ENCODE data around the gene GGNBP2. TPM values are rescaled to one million over a fixed set of nuclear protein-coding genes. Genes with fewer than 3 reads are reported as not detected.
A peak's percentile ranks its signal among the peaks of the same experiment; 100 is the strongest.

Gene GGNBP2, protein sequence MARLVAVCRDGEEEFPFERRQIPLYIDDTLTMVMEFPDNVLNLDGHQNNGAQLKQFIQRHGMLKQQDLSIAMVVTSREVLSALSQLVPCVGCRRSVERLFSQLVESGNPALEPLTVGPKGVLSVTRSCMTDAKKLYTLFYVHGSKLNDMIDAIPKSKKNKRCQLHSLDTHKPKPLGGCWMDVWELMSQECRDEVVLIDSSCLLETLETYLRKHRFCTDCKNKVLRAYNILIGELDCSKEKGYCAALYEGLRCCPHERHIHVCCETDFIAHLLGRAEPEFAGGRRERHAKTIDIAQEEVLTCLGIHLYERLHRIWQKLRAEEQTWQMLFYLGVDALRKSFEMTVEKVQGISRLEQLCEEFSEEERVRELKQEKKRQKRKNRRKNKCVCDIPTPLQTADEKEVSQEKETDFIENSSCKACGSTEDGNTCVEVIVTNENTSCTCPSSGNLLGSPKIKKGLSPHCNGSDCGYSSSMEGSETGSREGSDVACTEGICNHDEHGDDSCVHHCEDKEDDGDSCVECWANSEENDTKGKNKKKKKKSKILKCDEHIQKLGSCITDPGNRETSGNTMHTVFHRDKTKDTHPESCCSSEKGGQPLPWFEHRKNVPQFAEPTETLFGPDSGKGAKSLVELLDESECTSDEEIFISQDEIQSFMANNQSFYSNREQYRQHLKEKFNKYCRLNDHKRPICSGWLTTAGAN
- total RNA-seq: 10 to 100 TPM; 57.3 to 69.8 TPM

DNA sequence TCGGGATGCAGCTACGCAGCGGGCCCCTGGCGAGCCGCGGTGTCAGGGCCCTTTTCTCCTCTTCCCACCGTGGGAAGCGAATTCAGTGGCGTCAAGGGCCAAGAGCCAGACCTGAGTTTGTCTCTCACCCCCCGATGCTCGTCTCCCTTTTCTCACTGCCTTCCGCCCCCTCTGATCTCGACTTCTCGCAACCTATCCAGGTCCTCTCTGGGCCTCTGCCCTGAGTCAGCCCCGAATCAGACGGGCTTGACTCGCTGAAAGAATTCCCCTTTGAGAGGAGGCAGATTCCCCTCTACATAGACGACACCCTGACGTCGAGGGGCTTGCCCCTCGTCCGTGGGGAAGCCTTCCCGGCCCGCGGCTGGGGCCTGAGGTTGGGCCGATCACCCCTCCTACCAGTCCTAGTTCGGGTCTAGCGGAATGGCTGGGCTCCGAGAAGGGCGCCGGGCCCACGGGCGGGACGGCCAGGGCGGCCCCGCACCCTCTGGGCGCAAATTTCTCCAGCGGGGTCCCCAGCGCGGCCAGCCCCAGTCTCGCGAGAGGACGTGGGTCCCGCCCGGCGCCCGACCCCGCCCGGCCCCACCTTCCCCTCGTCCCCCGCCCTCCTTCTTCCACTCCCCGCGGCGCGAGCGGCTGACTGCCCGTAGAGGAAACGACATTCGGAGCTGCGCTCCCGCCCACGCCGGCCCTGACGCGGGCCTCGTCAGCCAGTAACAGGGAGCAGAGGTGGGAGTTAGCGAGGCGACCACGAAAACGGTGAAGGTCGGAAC is at the start of gene GGNBP2:
TSS of gene GGNBP2 (plus strand) at position 613 of the 770 bp plus-strand sequence. CDS start 806 bp downstream, outside the sequence.
- Histone ChIP-seq H3K27ac (peak within 1 kb of the TSS; percentile 99 to 100), H3K36me3 (no peaks in the 10 kb centered on the region), H3K4me3 (peak within 1 kb of the TSS; percentile 100), H3K4me1 (ENCODE audit: control insufficient read depth in 1 of 2, low read depth in 2 of 2) (peaks cover 32 to 46% of the 10 kb centered on the region in 2 donors), H3K27me3 (replicated peaks; ENCODE audit: insufficient read depth) (no peaks in the 10 kb centered on the region), H3K9me3 (no peaks in the 10 kb centered on the region)
- ATAC-seq (ENCODE audit: insufficient number of reproducible peaks, low FRiP score, low read depth): peak; percentile 85
- TF ChIP-seq, protein P1, sequence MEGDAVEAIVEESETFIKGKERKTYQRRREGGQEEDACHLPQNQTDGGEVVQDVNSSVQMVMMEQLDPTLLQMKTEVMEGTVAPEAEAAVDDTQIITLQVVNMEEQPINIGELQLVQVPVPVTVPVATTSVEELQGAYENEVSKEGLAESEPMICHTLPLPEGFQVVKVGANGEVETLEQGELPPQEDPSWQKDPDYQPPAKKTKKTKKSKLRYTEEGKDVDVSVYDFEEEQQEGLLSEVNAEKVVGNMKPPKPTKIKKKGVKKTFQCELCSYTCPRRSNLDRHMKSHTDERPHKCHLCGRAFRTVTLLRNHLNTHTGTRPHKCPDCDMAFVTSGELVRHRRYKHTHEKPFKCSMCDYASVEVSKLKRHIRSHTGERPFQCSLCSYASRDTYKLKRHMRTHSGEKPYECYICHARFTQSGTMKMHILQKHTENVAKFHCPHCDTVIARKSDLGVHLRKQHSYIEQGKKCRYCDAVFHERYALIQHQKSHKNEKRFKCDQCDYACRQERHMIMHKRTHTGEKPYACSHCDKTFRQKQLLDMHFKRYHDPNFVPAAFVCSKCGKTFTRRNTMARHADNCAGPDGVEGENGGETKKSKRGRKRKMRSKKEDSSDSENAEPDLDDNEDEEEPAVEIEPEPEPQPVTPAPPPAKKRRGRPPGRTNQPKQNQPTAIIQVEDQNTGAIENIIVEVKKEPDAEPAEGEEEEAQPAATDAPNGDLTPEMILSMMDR (IDR thresholded peaks at IDR 0.05): no peak
- DNase-seq (ENCODE audit: low spot score): peak; percentile 60

DNA sequence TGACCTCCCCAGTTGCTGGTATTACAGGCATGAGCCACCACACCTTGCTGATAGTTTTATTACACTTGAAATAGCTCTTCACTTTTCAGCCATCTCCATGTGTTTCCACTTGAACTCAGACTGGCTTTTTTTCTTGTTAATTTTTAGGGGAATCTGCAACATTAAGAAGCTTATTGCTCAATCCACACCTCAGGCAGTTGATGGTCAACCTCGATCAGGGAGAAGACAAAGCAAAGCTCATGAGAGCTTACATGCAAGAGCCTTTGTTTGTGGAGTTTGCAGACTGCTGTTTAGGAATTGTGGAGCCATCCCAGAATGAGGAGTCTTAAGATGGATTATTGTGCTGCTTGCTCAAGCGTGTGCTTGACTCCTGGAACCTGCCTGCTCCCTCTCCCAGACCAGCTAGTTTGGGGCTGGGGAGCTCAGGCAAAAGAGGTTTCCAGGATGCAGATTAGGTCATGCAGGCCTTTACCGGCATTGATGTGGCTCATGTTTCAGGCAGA is 49.6 kb upstream of the GGNBP2 start:
- Histone ChIP-seq H3K27ac (no peak overlapping the region), H3K27me3 (replicated peaks; ENCODE audit: insufficient read depth) (no peaks in the 10 kb centered on the region), H3K4me1 (ENCODE audit: control insufficient read depth in 1 of 2, low read depth in 2 of 2) (no peaks in the 10 kb centered on the region), H3K4me3 (no peak overlapping the region), H3K9me3 (no peaks in the 10 kb centered on the region), H3K36me3 (peaks cover 47% of the 10 kb centered on the region)
- TF ChIP-seq, protein P1 (IDR thresholded peaks at IDR 0.05): no peak
- ATAC-seq (ENCODE audit: insufficient number of reproducible peaks, low FRiP score, low read depth): no peak
- no peak for DNase-seq (ENCODE audit: low spot score)

DNA sequence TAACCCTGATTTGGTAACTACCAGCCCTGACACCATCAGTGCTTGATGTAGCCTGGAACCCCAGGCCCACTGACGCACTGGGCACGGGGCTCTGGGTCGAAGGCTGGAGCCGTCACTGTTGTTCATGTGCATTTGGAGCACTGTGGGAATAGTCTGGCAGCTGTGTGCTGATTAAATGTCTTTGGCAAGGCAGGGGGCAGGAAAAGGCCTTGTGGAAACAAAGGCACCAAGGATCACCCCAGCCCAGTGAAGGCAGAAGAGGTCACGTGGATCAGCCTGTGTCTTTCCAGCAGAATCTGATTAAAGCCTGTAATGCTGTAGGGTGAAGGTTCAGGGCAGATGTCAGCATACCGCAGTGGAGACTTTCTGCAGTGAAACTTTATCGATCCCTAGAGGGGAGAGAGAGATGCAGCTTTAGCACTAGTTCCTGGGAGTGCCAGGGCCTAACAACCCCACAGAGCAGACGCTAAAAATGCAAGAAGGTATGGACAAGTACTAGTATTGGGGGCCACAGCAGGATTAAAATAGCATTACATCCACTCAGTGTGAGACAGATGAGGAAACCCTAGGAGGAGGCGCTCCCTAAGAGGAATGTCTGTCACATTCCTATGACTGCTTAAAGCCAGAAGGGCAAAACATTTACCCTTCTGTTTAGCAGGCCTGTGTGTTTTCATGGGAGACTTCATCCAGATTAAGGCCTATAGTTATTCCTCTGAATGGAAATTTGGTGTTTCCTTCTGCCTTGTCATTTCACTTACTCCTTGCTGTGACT is 48.5 kb upstream of the GGNBP2 start:
- Histone ChIP-seq H3K9me3 (no peaks in the 10 kb centered on the region), H3K27ac (no peak overlapping the region), H3K4me1 (ENCODE audit: control insufficient read depth in 1 of 2, low read depth in 2 of 2) (no peaks in the 10 kb centered on the region), H3K27me3 (replicated peaks; ENCODE audit: insufficient read depth) (no peaks in the 10 kb centered on the region), H3K4me3 (no peak overlapping the region), H3K36me3 (peaks cover 54% of the 10 kb centered on the region)
- TF ChIP-seq, protein P1 (IDR thresholded peaks at IDR 0.05): no peak
- DNase-seq (ENCODE audit: low spot score) (no peak), ATAC-seq (ENCODE audit: insufficient number of reproducible peaks, low FRiP score, low read depth) (no peak)

DNA sequence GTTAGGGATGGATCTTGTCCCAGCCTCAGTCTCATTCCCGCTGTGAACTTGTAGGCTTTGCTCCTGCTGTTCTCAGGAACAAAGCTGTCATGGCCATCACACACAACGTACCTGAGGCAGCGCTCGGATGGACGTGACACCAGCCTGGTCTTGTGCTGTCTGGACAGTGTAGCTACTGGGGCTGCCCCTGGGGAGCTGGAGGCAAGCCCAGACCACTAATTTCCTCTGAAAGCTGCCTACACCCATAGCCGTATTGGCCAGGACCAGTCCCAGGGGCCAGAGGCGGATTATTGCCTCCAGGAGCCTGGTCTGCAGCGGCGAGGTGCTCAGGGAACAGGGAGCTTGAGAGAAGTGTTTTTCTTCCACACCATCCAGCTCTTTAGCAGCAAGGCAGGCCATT is 46.6 kb upstream of the GGNBP2 start:
- Histone ChIP-seq H3K27me3 (replicated peaks; ENCODE audit: insufficient read depth) (no peaks in the 10 kb centered on the region), H3K4me1 (ENCODE audit: control insufficient read depth in 1 of 2, low read depth in 2 of 2) (no peaks in the 10 kb centered on the region), H3K4me3 (no peak overlapping the region), H3K27ac (no peak overlapping the region), H3K36me3 (peaks cover 52% of the 10 kb centered on the region), H3K9me3 (no peaks in the 10 kb centered on the region)
- TF ChIP-seq, protein P1 (IDR thresholded peaks at IDR 0.05): no peak
- no peak for DNase-seq (ENCODE audit: low spot score)
- no peak for ATAC-seq (ENCODE audit: insufficient number of reproducible peaks, low FRiP score, low read depth)

All from thoracic aorta (tissue), 2 donors.